ENCODE measurements around the gene CEMIP. TPM values are rescaled to one million over a fixed set of nuclear protein-coding genes. Genes with fewer than 3 reads are reported as not detected.
A peak's percentile ranks its signal among the peaks of the same experiment; 100 is the strongest.

The CEMIP gene
- total and polyA plus RNA-seq, 2 experiments from 2014 or later, result 0.27 to 2.1 TPM

GRCh38 chr15:80986487-80986886 is 207.3 kb downstream of the CEMIP start:
- Mint-ChIP-seq H3K4me3 (no peak overlapping the region), H3K27me3 (ENCODE audit: insufficient read depth, low read depth, poor library complexity) (peaks cover 7% of the 10 kb centered on the region), H3K36me3 (ENCODE audit: low read depth) (peaks cover 9% of the 10 kb centered on the region), H3K9me3 (no peaks in the 10 kb centered on the region), H3K27ac (no peak overlapping the region), H3K4me1 (peaks cover 32% of the 10 kb centered on the region)
- ATAC-seq, result no peak
- Histone ChIP-seq H3K27ac (ENCODE audit: low read depth) (no peak overlapping the region), H3K4me2 (peak overlapping the region; percentile 100; the same call in 1 of the 2 replicates), H2AFZ (no peak overlapping the region), H3K4me3 (0 out of 2 replicates have a peak overlapping the region, but pooled peaks have one; percentile 18), H3K4me1 (ENCODE audit: insufficient read depth) (peaks cover 42% of the 10 kb centered on the region), H4K20me1 (replicated peaks; ENCODE audit: insufficient read depth) (peaks cover 42% of the 10 kb centered on the region), H3K9me2 (ENCODE audit: insufficient read depth) (no peaks in the 10 kb centered on the region), H3K27me3 (ENCODE audit: insufficient read depth) (no peaks in the 10 kb centered on the region), H3F3A (replicated peaks; ENCODE audit: low read depth) (no peaks in the 10 kb centered on the region), H3K36me3 (ENCODE audit: insufficient read depth) (peaks cover 2% of the 10 kb centered on the region; the same call in 1 of the 2 replicates), H3K79me2 (replicated peaks; ENCODE audit: insufficient read depth) (peaks cover 71% of the 10 kb centered on the region)
- no peak for TF ChIP-seq EZH2 (IDR thresholded peaks at IDR 0.05; ENCODE audit: low read depth, unreplicated experiment)
- TF ChIP-seq ZNF114 (CRISPR knock-in tag; IDR thresholded peaks at IDR 0.05), result no peak
- no peak for TF ChIP-seq CTCF (conservative IDR thresholded peaks at IDR 0.05; ENCODE audit: low read depth in 2 of 2)
- no peak for TF ChIP-seq POLR2AphosphoS5 (IDR thresholded peaks at IDR 0.05; ENCODE audit: low read depth)
- DNase-seq (ENCODE audit: low spot score), result no peak

GRCh38 chr15:80988148-80988796 is 209.1 kb downstream of the CEMIP start:
- peak overlapping the region; percentile 100 for H3K4me2 ChIP-seq
- no peaks in the 10 kb centered on the region for H3K36me3 ChIP-seq (ENCODE audit: insufficient read depth)
- H3K27ac ChIP-seq (ENCODE audit: low read depth), result no peak overlapping the region; the same call in 1 of the 2 replicates
- no peak for ATAC-seq
- H3K4me1 ChIP-seq (ENCODE audit: insufficient read depth), result peaks cover 42% of the 10 kb centered on the region
- peak overlapping the region; percentile 99 for H3K4me3 ChIP-seq
- Mint-ChIP-seq H3K9me3 (no peaks in the 10 kb centered on the region), H3K36me3 (ENCODE audit: low read depth) (no peaks in the 10 kb centered on the region; the same call in 2 of the 3 replicates), H3K4me3 (peak overlapping the region; percentile 97), H3K27me3 (ENCODE audit: insufficient read depth, low read depth, poor library complexity) (peaks cover 7% of the 10 kb centered on the region), H3K27ac (no peak overlapping the region), H3K4me1 (peaks cover 35% of the 10 kb centered on the region)
- no peaks in the 10 kb centered on the region for H3F3A ChIP-seq (replicated peaks; ENCODE audit: low read depth)
- DNase-seq (ENCODE audit: low spot score), result no peak
- H3K27me3 ChIP-seq (ENCODE audit: insufficient read depth), result no peaks in the 10 kb centered on the region
- no peak overlapping the region for H2AFZ ChIP-seq
- peaks cover 62% of the 10 kb centered on the region for H3K79me2 ChIP-seq (replicated peaks; ENCODE audit: insufficient read depth)
- H4K20me1 ChIP-seq (replicated peaks; ENCODE audit: insufficient read depth), result peaks cover 36% of the 10 kb centered on the region
- H3K9me2 ChIP-seq (ENCODE audit: insufficient read depth), result no peaks in the 10 kb centered on the region
- TF ChIP-seq ZNF114 (CRISPR knock-in tag; IDR thresholded peaks at IDR 0.05) (no peak), NANOG (IDR thresholded peaks at IDR 0.05; ENCODE audit: borderline replicate concordance) (no peak), ETS1 (IDR thresholded peaks at IDR 0.05) (no peak), ZNF331 (CRISPR knock-in tag; IDR thresholded peaks at IDR 0.05; ENCODE audit: low read depth) (no peak), ZNF462 (CRISPR knock-in tag; IDR thresholded peaks at IDR 0.05) (no peak), JUNB (IDR thresholded peaks at IDR 0.05; ENCODE audit: unreplicated experiment) (no peak), POLR2AphosphoS5 (IDR thresholded peaks at IDR 0.05; ENCODE audit: low read depth) (no peak)
